Stimulated activated CD4-positive, alpha-beta T cell treated with anti-CD3 and anti-CD28 coated beads, Interleukin-2, amount 100 ng/mL, for 24 hours (primary cell): Measurements from ENCODE around the gene CAP2.
A peak's percentile ranks its signal among the peaks of the same experiment; 100 is the strongest.

Experiments
- DNase-seq, 2 donors: peaks; one replicate each; pipeline ENCODE4 v3.0.0-alpha.2; 2020

CAP2 gene

GRCh38 chr6:17392978-17393891 lies at the start of gene CAP2:
CAP2 (plus strand) TSS chr6:17393595; CDS start chr6:17421556, 27,961 bp downstream.
- DNase-seq = peak in 1 of 2 donors; percentile 3

DNA sequence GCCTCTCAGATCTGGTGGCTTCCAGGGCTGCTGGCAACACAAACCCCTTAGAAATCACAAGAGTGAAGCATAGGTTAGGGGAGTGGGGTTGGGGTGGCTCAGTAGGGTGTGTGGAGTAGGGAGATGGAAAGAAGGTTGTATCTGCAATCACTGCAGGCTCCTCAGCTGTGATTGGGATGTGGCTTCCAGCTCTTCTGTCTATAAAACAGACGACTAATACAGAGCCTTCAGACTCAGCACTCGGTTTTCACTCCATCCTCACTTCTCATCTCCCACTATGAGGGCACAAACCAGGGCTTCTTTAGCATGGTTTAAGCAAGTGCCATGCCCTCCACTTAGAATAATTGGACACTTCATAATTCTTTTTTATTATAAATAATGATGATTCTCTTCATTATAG lies 46.4 kb upstream of the CAP2 start:
- no peak for DNase-seq

GRCh38 chr6:17349427-17349826 lies 44.0 kb upstream of the CAP2 start:
- DNase-seq = no peak

GRCh38 chr6:17352302-17352701 lies 41.1 kb upstream of the CAP2 start:
- DNase-seq = no peak

DNA sequence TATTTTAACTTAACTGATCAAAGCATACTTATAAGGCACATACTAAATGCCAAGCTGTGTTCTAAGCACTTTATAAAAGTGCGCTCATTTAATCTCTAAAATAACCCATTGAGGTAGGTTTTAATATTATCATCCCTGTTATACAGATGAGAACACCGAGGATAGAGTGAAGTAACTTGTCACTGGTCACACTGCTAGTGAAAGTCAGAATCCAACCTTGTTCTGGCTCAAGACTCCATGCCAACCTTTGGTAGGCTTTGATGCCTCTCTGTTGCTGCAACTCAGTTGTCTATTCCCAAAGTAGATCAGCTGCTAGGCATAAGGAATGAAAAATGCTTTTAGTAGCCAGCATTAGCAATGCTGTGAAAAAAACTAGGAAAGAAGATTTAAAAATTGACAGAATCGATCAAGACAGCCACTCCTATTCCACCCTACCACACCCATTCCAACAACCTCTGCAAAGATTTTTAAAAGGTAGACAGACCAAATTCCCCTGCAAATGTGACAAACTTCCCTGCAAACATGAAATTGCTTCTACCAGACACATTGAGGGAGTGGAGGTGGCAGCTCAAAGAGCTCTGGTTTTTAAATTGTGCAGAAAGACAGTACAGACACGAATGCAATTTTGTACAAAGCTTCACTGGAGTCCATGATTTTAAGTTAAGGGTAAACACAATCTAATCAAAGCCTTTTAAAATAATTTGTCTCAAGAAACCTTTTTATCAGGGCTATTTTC lies 39.8 kb upstream of the CAP2 start:
- no peak for DNase-seq

- DNase-seq = no peak
These were observed 38.5 kb upstream of the CAP2 start for GRCh38 chr6:17354700-17355403.

- DNase-seq = no peak
These were observed 38.0 kb upstream of the CAP2 start for GRCh38 chr6:17355404-17355774.

DNA sequence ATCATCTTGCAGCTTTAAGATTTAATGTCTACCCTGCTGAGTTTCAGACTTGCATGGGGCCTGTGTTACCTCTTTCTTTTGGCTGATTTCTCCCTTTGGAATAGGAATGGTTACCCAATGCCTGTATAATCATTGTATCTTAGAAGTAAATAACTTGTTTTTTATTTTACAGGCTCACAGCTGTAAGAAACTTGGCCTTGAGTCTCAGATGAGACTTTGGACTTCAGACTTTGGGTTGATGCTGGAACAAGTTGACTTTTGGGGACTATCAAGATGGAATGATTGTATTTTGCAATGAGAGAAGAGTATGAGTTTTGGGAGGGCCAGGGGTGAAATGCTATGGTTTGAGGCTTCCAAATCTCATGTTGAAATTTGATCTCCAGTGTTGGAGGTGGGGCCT lies 34.9 kb upstream of the CAP2 start:
- DNase-seq = no peak

DNA sequence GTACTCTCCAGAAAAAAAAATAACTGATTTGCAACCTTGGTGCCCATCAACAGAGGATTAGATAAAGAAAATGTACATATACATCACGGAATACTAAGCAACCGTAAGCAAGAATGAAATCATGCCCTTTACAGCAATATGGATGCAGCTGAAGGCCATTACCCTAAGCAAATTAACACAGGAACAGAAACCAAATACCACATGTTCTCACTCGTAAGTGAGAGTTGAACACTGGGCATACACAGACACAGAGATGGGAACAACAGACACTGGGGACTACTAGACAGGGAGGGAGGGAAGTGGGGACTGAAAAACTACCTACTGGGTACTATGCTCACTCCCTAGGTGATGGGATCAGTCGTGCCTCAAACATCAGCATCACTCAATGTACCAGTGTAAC lies 32.8 kb upstream of the CAP2 start:
- no peak for DNase-seq

DNA sequence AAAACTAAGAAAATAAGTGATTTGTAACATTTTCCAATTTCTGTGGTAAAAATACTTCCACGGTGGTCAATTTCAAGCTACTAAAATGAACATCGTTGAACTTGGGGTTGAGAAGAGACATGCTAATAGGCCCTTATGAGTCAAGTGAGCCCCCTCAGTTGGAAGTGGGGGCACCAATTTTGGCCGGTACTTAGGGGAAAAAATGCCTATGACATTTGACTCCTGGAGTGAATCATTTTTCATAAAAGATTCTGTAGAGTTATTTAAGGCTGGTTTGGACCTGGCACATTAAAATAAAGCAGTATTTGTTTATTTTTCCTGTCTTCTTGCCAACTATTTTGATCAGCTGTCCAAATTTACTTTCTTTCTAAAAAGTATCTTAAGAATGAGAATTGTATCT lies 32.4 kb upstream of the CAP2 start:
- no peak for DNase-seq

DNA sequence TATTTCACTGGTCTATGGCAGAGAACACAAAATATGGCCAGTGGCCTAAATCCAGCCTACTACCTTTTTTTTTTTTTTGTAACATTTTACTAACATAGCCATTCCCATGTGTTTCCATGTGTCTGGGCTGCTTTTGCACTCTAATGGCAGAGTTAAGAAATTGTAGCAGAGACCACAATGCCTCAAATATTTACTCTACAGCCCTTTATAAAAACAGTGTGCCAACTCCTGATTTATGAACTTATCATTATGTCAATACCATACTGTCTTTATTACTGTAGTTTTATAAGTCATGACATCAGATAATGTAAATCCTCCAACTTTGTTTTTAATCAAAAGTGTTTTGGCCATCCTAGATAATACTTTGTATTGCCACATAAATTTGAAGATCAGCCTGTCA lies 27.4 kb upstream of the CAP2 start:
- DNase-seq = no peak

DNA sequence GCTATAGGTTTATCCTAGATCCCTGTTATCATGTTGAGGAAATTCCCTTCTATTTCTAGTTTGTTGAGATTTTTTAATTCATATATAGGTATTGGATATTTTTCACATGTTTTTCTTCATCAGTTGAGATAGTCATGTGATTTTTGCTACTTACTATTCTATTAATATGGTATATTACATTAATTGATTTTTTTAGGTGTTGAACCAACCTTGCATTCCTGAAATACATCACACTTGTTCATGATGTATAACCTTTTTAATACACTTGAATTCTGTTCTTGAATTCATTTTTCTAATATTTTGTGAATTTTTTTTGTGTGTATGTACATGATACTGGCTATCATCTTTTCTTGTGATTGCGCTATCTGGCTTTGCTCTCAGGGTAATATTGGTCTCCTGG lies 25.5 kb upstream of the CAP2 start:
- no peak for DNase-seq

DNA sequence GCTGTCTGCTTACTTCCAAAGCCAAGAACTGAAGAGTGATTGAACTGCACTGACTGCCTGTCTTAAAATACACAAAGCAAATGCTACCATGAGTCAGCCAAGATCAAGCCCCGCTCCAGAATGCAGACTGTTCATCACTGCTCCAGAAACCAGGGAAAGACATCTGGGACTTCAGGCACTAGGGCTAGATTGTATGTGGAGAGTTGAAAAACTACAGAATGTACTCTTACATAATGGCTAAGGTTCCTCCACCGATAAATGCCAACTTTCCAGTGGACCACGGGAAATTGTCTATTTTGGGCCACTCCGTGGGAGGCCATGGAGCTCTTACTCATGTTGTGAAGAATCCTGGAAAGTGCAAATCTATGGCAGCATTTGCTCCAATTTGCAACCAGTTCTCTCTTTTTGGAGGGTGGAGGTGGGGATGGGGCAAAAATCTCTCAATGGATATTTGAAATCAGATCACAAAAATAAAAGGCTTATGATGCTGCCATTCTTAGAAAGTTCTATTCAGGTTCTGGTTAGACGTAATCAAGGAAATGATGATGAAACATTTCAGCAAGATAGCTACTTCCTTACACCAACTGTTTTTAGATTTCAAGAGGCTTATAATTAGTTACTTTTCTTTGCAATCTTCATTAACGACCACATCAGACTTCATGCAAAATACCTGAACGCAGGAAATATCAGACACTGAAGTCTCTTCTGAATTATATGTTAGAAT lies 11.8 kb upstream of the CAP2 start:
- DNase-seq = no peak

GRCh38 chr6:17385660-17386059 lies 7.7 kb upstream of the CAP2 start:
- DNase-seq = no peak

GRCh38 chr6:17388365-17388764 lies 5.0 kb upstream of the CAP2 start:
- DNase-seq = no peak

DNA sequence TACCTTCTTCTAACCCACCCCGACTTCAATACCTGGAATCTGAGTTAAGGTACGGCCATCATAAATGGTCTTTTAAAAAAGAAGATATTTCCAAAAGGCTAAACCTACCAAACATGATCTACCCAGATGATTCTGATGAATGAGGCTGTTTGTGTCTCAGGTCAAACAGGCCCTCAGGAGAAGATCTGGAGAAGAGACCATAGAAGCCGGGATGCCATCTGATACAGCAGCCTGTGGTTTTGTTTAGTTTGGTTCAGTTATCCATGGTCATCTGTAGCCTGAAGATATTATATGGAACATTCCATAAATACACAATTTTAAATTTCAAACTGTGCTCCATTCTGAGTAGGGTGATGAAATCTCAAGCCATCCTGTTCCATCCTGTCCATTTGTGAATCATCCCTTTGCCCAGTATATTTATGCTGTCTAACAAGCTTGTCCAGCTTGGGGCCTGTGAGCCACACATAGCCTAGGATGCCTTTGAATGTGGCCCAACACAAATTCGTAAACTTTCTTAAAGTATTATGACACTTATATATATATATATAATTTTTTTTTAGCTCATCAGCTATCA lies 4.0 kb upstream of the CAP2 start:
- no peak for DNase-seq

GRCh38 chr6:17390276-17390675 lies 3.1 kb upstream of the CAP2 start:
- DNase-seq = no peak

GRCh38 chr6:17391976-17392375 lies 1.4 kb upstream of the CAP2 start:
- no peak for DNase-seq

- DNase-seq = peak in 1 of 2 donors; percentile 11
These were observed 667 bp downstream of the CAP2 start for GRCh38 chr6:17393892-17394631.

- no peak for DNase-seq
These were observed 1.7 kb downstream of the CAP2 start for GRCh38 chr6:17395112-17395511.

- DNase-seq = no peak
These were observed 2.9 kb downstream of the CAP2 start for GRCh38 chr6:17396256-17396655.

DNA sequence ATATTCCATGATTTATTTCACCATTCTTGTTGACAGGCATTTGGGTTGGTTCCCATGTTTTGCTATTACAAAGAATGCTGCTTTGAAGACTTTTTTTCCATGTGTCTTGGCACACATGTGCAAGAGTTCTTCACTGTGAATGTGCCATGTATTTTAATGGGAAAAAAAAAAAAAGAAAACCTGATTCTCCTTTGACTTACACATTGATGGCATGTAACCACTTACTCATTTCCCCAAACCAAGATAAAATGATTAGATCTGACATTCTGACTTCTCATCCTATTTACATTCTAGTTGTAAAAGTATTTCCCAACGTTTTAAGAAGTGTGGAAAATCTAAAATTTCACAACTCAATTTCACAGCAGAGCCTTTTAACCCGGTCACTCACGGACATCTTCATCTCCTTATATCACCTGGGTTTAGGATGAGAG lies 4.4 kb downstream of the CAP2 start:
- no peak for DNase-seq
